A549 (cell line): Measurements from ENCODE around the gene ARFIP1. TPM values are rescaled to one million over a fixed set of nuclear protein-coding genes. Genes with fewer than 3 reads are reported as not detected.

Experiments
- ATAC-seq, 2 experiments: fragments of 200-7000 bp in 1 of 2; fragments of >200 bp in 1 of 2; cut with Nextera tagmentation in 1 of 2; cut with Tn5 transposase in 1 of 2; 3 replicates each; pipeline versions ENCODE4 v1.8.0 to v1.9.1; 2018 to 2020; ENCODE audit warnings: mild to moderate bottlenecking in 1 of 2, moderate library complexity in 1 of 2
- CTCF ChIA-PET: fragments of 300-600 bp; sonication (Branson Sonifier 250); formaldehyde crosslinking; extraction: SDS; loops from one replicate; lab custom pipeline; 2021; ENCODE audit warnings: antibody characterized with exemption, inconsistent platforms; lab: Yijun Ruan, JAX
- POLR2A ChIA-PET: fragments of 350-600 bp; formaldehyde crosslinking; extraction: SDS; loops from one replicate; lab custom pipeline; 2021; ENCODE audit warnings: antibody characterized with exemption, inconsistent platforms; lab: Yijun Ruan, JAX
- DNase-seq, 2 experiments: peaks; one replicate each; pipeline versions ENCODE4 v3.0.0 to v3.0.0-alpha.2; 2011 to 2016; ENCODE audit warnings: low read depth in 1 of 2, low spot score in 1 of 2
- FAIRE-seq: peaks from 2 replicates; lab custom pipeline; 2011; peaks lifted over from hg19 to GRCh38; lab: Jason Lieb, UNC
- H3K27ac ChIP-seq, 2 experiments: fragments of >200 bp; sonication (Bioruptor Twin); formaldehyde crosslinking; 3 replicates each; pipeline ENCODE4 v1.5.1; 2016 to 2017
- H3K4me1 ChIP-seq: fragments of >200 bp; sonication (Bioruptor Twin); formaldehyde crosslinking; 3 replicates; pipeline ENCODE4 v1.6.1; 2016
- H3K4me2 ChIP-seq: fragments of >200 bp; sonication (Bioruptor Twin); formaldehyde crosslinking; 3 replicates; pipeline ENCODE4 v1.6.1; 2016
- H3K4me3 ChIP-seq: fragments of >200 bp; sonication (Bioruptor Twin); formaldehyde crosslinking; 3 replicates; pipeline ENCODE4 v1.5.1; 2016
- H3K9me3 ChIP-seq: fragments of >200 bp; sonication (Bioruptor Twin); formaldehyde crosslinking; 3 replicates; pipeline ENCODE4 v1.6.1; 2016
- BHLHE40 ChIP-seq: IDR thresholded peaks from 2 replicates; pipeline ENCODE4 v1.6.1; 2012; ENCODE audit warnings: low read depth, low read length, inconsistent platforms
- CBX2 ChIP-seq: fragments of 200-600 bp; sonication (generic); IDR thresholded peaks from 2 replicates; pipeline ENCODE4 v1.6.1; 2016; ENCODE audit warnings: low read depth, mild to moderate bottlenecking, borderline replicate concordance
- CBX8 ChIP-seq: fragments of 200-600 bp; sonication (generic); IDR thresholded peaks from 2 replicates; pipeline ENCODE4 v1.6.1; 2016
- CEBPB ChIP-seq, 2 experiments: fragments of >200 bp in 1 of 2; sonication (Bioruptor Twin) in 1 of 2; formaldehyde crosslinking in 1 of 2; IDR thresholded peaks; 2 replicates each; pipeline ENCODE4 v1.6.1; 2012 to 2016
- CHD2 ChIP-seq: fragments of 150-350 bp; IDR thresholded peaks from 2 replicates; pipeline ENCODE4 v1.6.1; 2014; ENCODE audit warnings: low read length; ENCODE audit not compliant: partially characterized antibody
- CHD4 ChIP-seq: fragments of 200-600 bp; sonication (generic); IDR thresholded peaks from 2 replicates; pipeline ENCODE4 v1.6.1; 2016; ENCODE audit warnings: antibody characterized with exemption, mild to moderate bottlenecking, borderline replicate concordance
- HDAC2 ChIP-seq: fragments of 200-600 bp; sonication (generic); IDR thresholded peaks from 2 replicates; pipeline ENCODE4 v1.6.1; 2016
- HOXA7 ChIP-seq: fragments of 250-450 bp; sonication (Bioruptor Pico); IDR thresholded peaks from 2 replicates; pipeline ENCODE4 v1.5.0; 2020; ENCODE audit warnings: mild to moderate bottlenecking, moderate library complexity
- HOXB13 ChIP-seq: fragments of 250-450 bp; sonication (Bioruptor Pico); IDR thresholded peaks from 2 replicates; pipeline ENCODE4 v1.5.0; 2020; ENCODE audit warnings: low read depth, mild to moderate bottlenecking, moderate library complexity
- JUNB ChIP-seq: fragments of >200 bp; sonication (Bioruptor Twin); formaldehyde crosslinking; IDR thresholded peaks from 2 replicates; pipeline ENCODE4 v1.6.1; 2016
- KDM5A ChIP-seq: fragments of 200-600 bp; sonication (generic); IDR thresholded peaks from 2 replicates; pipeline ENCODE4 v1.6.1; 2016; ENCODE audit warnings: antibody characterized with exemption, mild to moderate bottlenecking
- MAZ ChIP-seq: fragments of 150-350 bp; IDR thresholded peaks from 2 replicates; pipeline ENCODE4 v1.6.1; 2014; ENCODE audit warnings: antibody characterized with exemption, low read depth, low read length, borderline replicate concordance
- MYC ChIP-seq: IDR thresholded peaks from 2 replicates; pipeline ENCODE4 v1.6.1; 2012; ENCODE audit warnings: mild to moderate bottlenecking, inconsistent platforms, low read length, improper control_type of control experiment, borderline replicate concordance
- NFE2L2 ChIP-seq: fragments of 150-350 bp; conservative IDR thresholded peaks from 2 replicates; pipeline ENCODE4 v1.6.1; 2014; ENCODE audit warnings: low read length
- PHF8 ChIP-seq: fragments of 200-600 bp; sonication (generic); IDR thresholded peaks from 2 replicates; pipeline ENCODE4 v1.6.1; 2016; ENCODE audit warnings: low read depth, mild to moderate bottlenecking, antibody characterized with exemption, moderate library complexity, borderline replicate concordance
- REST ChIP-seq: fragments of 200-600 bp; sonication (generic); IDR thresholded peaks from 2 replicates; pipeline ENCODE4 v1.6.1; 2016; ENCODE audit warnings: antibody characterized with exemption, mild to moderate bottlenecking, moderate library complexity
- RFX5 ChIP-seq: fragments of 450-650 bp; IDR thresholded peaks from 2 replicates; pipeline ENCODE4 v1.7.1; 2014; ENCODE audit warnings: antibody characterized with exemption, mild to moderate bottlenecking, moderate library complexity
- RNF2 ChIP-seq: fragments of 200-600 bp; sonication (generic); IDR thresholded peaks from 2 replicates; pipeline ENCODE4 v1.6.1; 2016; ENCODE audit warnings: low read depth, mild to moderate bottlenecking, antibody characterized with exemption, moderate library complexity, borderline replicate concordance
- SREBF2 ChIP-seq: fragments of 450-650 bp; IDR thresholded peaks from 2 replicates; pipeline ENCODE4 v1.6.1; 2014; ENCODE audit warnings: mild to moderate bottlenecking, moderate library complexity
- TFCP2L1 ChIP-seq: fragments of 250-450 bp; sonication (Bioruptor Pico); IDR thresholded peaks from 2 replicates; pipeline ENCODE4 v1.5.0; 2021; ENCODE audit warnings: mild to moderate bottlenecking
- ZC3H11A ChIP-seq: fragments of 450-650 bp; IDR thresholded peaks from 2 replicates; pipeline ENCODE4 v1.6.1; 2014; ENCODE audit warnings: antibody characterized with exemption, mild to moderate bottlenecking
- WGBS: methylation state at CpG from one replicate; pipeline ENCODE4 v1.1.6; 2017; ENCODE audit errors: missing lambda C conversion rate; 5-methylcytosine and 5-hydroxymethylcytosine counted together
- polyA plus RNA-seq, 4 experiments: library from polyadenylated mRNA; depleted of rRNA in 3 of 4; stranded (reverse); fragments of >200 nt; fragmentation: RNase III in 1 of 4; extraction: RNeasy Plus Mini Kit Qiagen cat#74134 plus additional on column Dnase treatment in 1 of 4; gene quantifications; 2 replicates in 3 of 4; 3 replicates in 1 of 4; pipeline ENCODE4 v1.2.3, GENCODE V29; 2011 to 2017
- TF ChIP-seq, protein P1 (sequence below): IDR thresholded peaks from 2 replicates; pipeline ENCODE4 v1.6.1; 2012; ENCODE audit warnings: low read depth, borderline replicate concordance
- TF ChIP-seq, protein P2 (sequence below): fragments of >200 bp; sonication (Bioruptor Twin); formaldehyde crosslinking; IDR thresholded peaks from 3 replicates; pipeline ENCODE4 v1.6.1; 2016

ARFIP1 gene
- polyA plus RNA-seq, 2 of the 4 experiments (the other 2 are of a cell fraction): 17.1 to 39.2 TPM

GRCh38 chr4:152810715-152811287 is 31.0 kb downstream of the ARFIP1 start:
- TF ChIP-seq CHD4 (no peak), HDAC2 (no peak), ZC3H11A (no peak), MYC (no peak), KDM5A (no peak), PHF8 (no peak), CBX8 (no peak), NFE2L2 (no peak)
- TF ChIP-seq, protein P1, sequence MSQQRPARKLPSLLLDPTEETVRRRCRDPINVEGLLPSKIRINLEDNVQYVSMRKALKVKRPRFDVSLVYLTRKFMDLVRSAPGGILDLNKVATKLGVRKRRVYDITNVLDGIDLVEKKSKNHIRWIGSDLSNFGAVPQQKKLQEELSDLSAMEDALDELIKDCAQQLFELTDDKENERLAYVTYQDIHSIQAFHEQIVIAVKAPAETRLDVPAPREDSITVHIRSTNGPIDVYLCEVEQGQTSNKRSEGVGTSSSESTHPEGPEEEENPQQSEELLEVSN: no peak
- H3K4me1 ChIP-seq: no peaks in the 10 kb centered on the region
- no peak overlapping the region for H3K4me2 ChIP-seq
- FAIRE-seq (no peak), ATAC-seq (no peak), DNase-seq (no peak)
- 82% methylated on average over 11 of the region's 11 CpGs for WGBS
- no peaks in the 10 kb centered on the region for H3K9me3 ChIP-seq
- ChIA-PET POLR2A (no interaction called here), CTCF (no interaction called here)
- no peak overlapping the region for H3K27ac ChIP-seq
- H3K4me3 ChIP-seq: no peak overlapping the region

DNA sequence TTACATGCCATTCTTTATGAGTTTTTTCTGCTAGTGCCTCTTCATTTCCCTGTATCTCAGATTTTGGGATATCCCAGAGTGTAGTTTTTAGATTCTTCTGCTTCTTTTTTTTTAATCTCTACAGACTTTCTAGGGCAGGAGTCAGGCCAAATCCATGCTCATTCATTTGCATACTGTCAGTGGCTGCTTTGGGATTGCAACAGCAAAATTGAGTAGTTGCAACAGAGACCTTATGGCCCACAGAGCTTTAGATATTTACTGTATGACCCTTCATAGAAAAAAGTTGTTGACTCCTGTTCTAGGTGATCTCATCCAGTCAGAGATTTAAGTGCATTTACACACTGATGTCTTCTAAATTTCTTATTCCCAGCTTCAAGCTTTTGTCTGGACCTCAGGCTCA is 35.3 kb downstream of the ARFIP1 start:
- no peak for TF ChIP-seq CHD2
- no peak for TF ChIP-seq REST
- no peak for TF ChIP-seq MAZ
- TF ChIP-seq, protein P2, sequence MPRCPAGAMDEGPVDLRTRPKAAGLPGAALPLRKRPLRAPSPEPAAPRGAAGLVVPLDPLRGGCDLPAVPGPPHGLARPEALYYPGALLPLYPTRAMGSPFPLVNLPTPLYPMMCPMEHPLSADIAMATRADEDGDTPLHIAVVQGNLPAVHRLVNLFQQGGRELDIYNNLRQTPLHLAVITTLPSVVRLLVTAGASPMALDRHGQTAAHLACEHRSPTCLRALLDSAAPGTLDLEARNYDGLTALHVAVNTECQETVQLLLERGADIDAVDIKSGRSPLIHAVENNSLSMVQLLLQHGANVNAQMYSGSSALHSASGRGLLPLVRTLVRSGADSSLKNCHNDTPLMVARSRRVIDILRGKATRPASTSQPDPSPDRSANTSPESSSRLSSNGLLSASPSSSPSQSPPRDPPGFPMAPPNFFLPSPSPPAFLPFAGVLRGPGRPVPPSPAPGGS: no peak
- no peak for TF ChIP-seq SREBF2
- TF ChIP-seq RNF2: no peak
- CTCF ChIA-PET: no interaction called here
- ATAC-seq: no peak

GRCh38 chr4:152817331-152817730 is 37.6 kb downstream of the ARFIP1 start:
- CTCF ChIA-PET: no interaction called here

More for the DNA sequence above, 35.3 kb downstream of the ARFIP1 start:
- DNase-seq (no peak), FAIRE-seq (no peak)
- Histone ChIP-seq H3K4me1 (no peaks in the 10 kb centered on the region), H3K4me3 (no peak overlapping the region), H3K9me3 (peaks cover 6% of the 10 kb centered on the region; the same call in 2 of the 3 replicates), H3K4me2 (no peak overlapping the region), H3K27ac (no peak overlapping the region)
- POLR2A ChIA-PET: no interaction called here

More at GRCh38 chr4:152817331-152817730, 37.6 kb downstream of the ARFIP1 start:
- Histone ChIP-seq H3K4me3 (no peak overlapping the region), H3K9me3 (peaks cover 9% of the 10 kb centered on the region), H3K27ac (no peak overlapping the region), H3K4me1 (no peaks in the 10 kb centered on the region)
- DNase-seq: no peak
- TF ChIP-seq HOXB13 (CRISPR knock-in tag): no peak
- TF ChIP-seq BHLHE40: no peak
- TF ChIP-seq SREBF2: no peak
- no peak for TF ChIP-seq KDM5A
- TF ChIP-seq HDAC2: no peak
- no peak for TF ChIP-seq JUNB
- no peak for TF ChIP-seq CBX2
- TF ChIP-seq RFX5: no peak
- TF ChIP-seq, protein P2: no peak
- TF ChIP-seq PHF8: no peak
- no peak for TF ChIP-seq CBX8
- TF ChIP-seq HOXA7 (CRISPR knock-in tag): no peak
- TF ChIP-seq CEBPB (IDR thresholded peaks at IDR 0.05): no peak
- no peak for TF ChIP-seq TFCP2L1 (CRISPR knock-in tag)
- TF ChIP-seq, all 56 proteins: peak for 0
- no peak for FAIRE-seq
- POLR2A ChIA-PET: no interaction called here
- no peak for ATAC-seq
- H3K4me2 ChIP-seq: no peak overlapping the region
